SK-N-SH (cell line): ENCODE measurements around the gene CDK15. TPM values are rescaled to one million over a fixed set of nuclear protein-coding genes. Genes with fewer than 3 reads are reported as not detected.

ENCODE experiments used
- CTCF ChIA-PET: fragments of 300-600, 350-600 bp; formaldehyde crosslinking; extraction: SDS; loops from one replicate; lab custom pipeline; 2021; lab: Yijun Ruan, JAX
- POLR2A ChIA-PET: fragments of 350-600 bp; sonication (Branson Sonifier 250); formaldehyde crosslinking; extraction: SDS; loops from one replicate; lab custom pipeline; 2020; ENCODE audit warnings: antibody characterized with exemption, inconsistent platforms; lab: Yijun Ruan, JAX
- DNase-seq: peaks from one replicate; pipeline ENCODE4 v3.0.0; 2012
- H2AFZ ChIP-seq: fragments of 200-600 bp; sonication (generic); 2 replicates; pipeline ENCODE4 v1.8.1; 2016; ENCODE audit warnings: antibody characterized with exemption, mild to moderate bottlenecking, low read depth
- H3F3A ChIP-seq: fragments of 200-600 bp; sonication (generic); replicated peaks from 2 replicates; pipeline ENCODE3; 2016; ENCODE audit warnings: antibody characterized with exemption, mild to moderate bottlenecking; ENCODE audit not compliant: insufficient read depth
- H3K27ac ChIP-seq, 2 experiments: fragments of 200-500 bp in 1 of 2; fragments of 200-600 bp in 1 of 2; sonication (Bioruptor generic) in 1 of 2; sonication (generic), shearing (Covaris generic) in 1 of 2; 2 replicates each; pipeline versions ENCODE4 v1.5.1 to v1.6.1; 2014 to 2016; ENCODE audit warnings: low read depth in 2 of 2, inconsistent platforms in 1 of 2, low read length in 1 of 2, mild to moderate bottlenecking in 1 of 2, mixed read lengths in 1 of 2
- H3K27me3 ChIP-seq: fragments of 200-600 bp; sonication (generic), shearing (Covaris generic); 2 replicates; pipeline ENCODE4 v1.6.1; 2016; ENCODE audit warnings: mixed run types; ENCODE audit not compliant: insufficient read depth
- H3K36me3 ChIP-seq, 2 experiments: fragments of 200-500 bp in 1 of 2; fragments of 200-600 bp in 1 of 2; sonication (Bioruptor generic) in 1 of 2; sonication (generic) in 1 of 2; replicated peaks in 1 of 2; 2 replicates each; pipeline versions ENCODE3 to v1.5.1; 2014 to 2016; ENCODE audit warnings: low read length in 1 of 2, mild to moderate bottlenecking in 1 of 2; ENCODE audit not compliant: insufficient read depth in 2 of 2, control insufficient read depth in 1 of 2
- H3K4me1 ChIP-seq, 2 experiments: fragments of 200-500 bp in 1 of 2; fragments of 200-600 bp in 1 of 2; sonication (Bioruptor generic) in 1 of 2; sonication (generic), shearing (Covaris generic) in 1 of 2; 2 replicates each; pipeline versions ENCODE4 v1.5.1 to v1.6.1; 2014 to 2016; ENCODE audit warnings: low read depth in 1 of 2, low read length in 1 of 2, mixed run types in 1 of 2; ENCODE audit not compliant: insufficient read depth in 2 of 2, control insufficient read depth in 1 of 2
- H3K4me2 ChIP-seq: fragments of 200-600 bp; sonication (generic), shearing (Covaris generic); 2 replicates; pipeline ENCODE4 v1.6.1; 2017; ENCODE audit warnings: mixed run types
- H3K4me3 ChIP-seq, 2 experiments: fragments of 200-500 bp in 1 of 2; fragments of 200-600 bp in 1 of 2; sonication (Bioruptor generic) in 1 of 2; sonication (generic), shearing (Covaris generic) in 1 of 2; 2 replicates each; pipeline versions ENCODE4 v1.5.1 to v1.8.1; 2014 to 2016; ENCODE audit warnings: low read depth in 2 of 2, inconsistent platforms in 1 of 2, low read length in 1 of 2, mild to moderate bottlenecking in 1 of 2, mixed read lengths in 1 of 2, moderate library complexity in 1 of 2
- H3K79me2 ChIP-seq: fragments of 200-600 bp; sonication (generic); 2 replicates; pipeline ENCODE4 v1.8.1; 2017; ENCODE audit warnings: mild to moderate bottlenecking; ENCODE audit not compliant: insufficient read depth
- H3K9ac ChIP-seq: fragments of 200-600 bp; sonication (generic); 2 replicates; pipeline ENCODE4 v1.6.1; 2017; ENCODE audit warnings: mixed run types
- H3K9me2 ChIP-seq: fragments of 200-600 bp; sonication (generic); 2 replicates; pipeline ENCODE4 v1.6.1; 2017; ENCODE audit warnings: mixed run types
- H3K9me3 ChIP-seq: fragments of 200-600 bp; sonication (generic); 2 replicates; pipeline ENCODE4 v1.6.1; 2017; ENCODE audit warnings: mixed run types, mild to moderate bottlenecking, moderate library complexity
- H4K20me1 ChIP-seq: fragments of 200-600 bp; sonication (generic); 2 replicates; pipeline ENCODE4 v1.6.1; 2017; ENCODE audit warnings: mild to moderate bottlenecking, mixed run types; ENCODE audit not compliant: insufficient read depth
- CHD2 ChIP-seq: fragments of 150-350 bp; IDR thresholded peaks from 2 replicates; pipeline ENCODE4 v1.6.1; 2018; ENCODE audit warnings: low read length; ENCODE audit not compliant: partially characterized antibody
- ELF1 ChIP-seq: IDR thresholded peaks from 2 replicates; pipeline ENCODE4 v1.4.0; 2012
- EZH2phosphoT487 ChIP-seq: fragments of 200-600 bp; sonication (generic); IDR thresholded peaks from 2 replicates; pipeline ENCODE4 v1.6.1; 2017; ENCODE audit warnings: low read depth, mixed run types, mild to moderate bottlenecking, antibody characterized with exemption, moderate library complexity, borderline replicate concordance
- FOSL2 ChIP-seq: IDR thresholded peaks from 2 replicates; pipeline ENCODE4 v1.4.0; 2012; ENCODE audit warnings: low read depth, mild to moderate bottlenecking, moderate library complexity, borderline replicate concordance
- FOXJ3 ChIP-seq: sonication (generic); formaldehyde crosslinking; IDR thresholded peaks from 2 replicates; pipeline ENCODE4 v1.5.1; 2020; ENCODE audit warnings: mild to moderate bottlenecking, missing genetic modification reagents
- FOXM1 ChIP-seq: IDR thresholded peaks from 2 replicates; pipeline ENCODE4 v1.4.0; 2012; ENCODE audit warnings: low read depth, mild to moderate bottlenecking
- GABPA ChIP-seq: IDR thresholded peaks from 2 replicates; pipeline ENCODE4 v1.4.0; 2012; ENCODE audit warnings: low read depth, mild to moderate bottlenecking
- JUND ChIP-seq: IDR thresholded peaks from 2 replicates; pipeline ENCODE4 v1.4.0; 2012
- MXI1 ChIP-seq: IDR thresholded peaks from 2 replicates; pipeline ENCODE4 v1.6.1; 2012; ENCODE audit warnings: mild to moderate bottlenecking, low read depth, low read length, improper control_type of control experiment
- NFIC ChIP-seq: IDR thresholded peaks from 2 replicates; pipeline ENCODE4 v1.4.0; 2012; ENCODE audit warnings: borderline replicate concordance
- NRF1 ChIP-seq: IDR thresholded peaks from 2 replicates; pipeline ENCODE4 v1.6.1; 2012; ENCODE audit warnings: low read depth, mild to moderate bottlenecking, low read length
- PBX3 ChIP-seq: IDR thresholded peaks from 2 replicates; pipeline ENCODE4; 2012
- RCOR1 ChIP-seq: fragments of 150-350 bp; IDR thresholded peaks from 2 replicates; pipeline ENCODE4 v1.6.1; 2017; ENCODE audit warnings: antibody characterized with exemption, low read length
- SIN3A ChIP-seq: IDR thresholded peaks from 2 replicates; pipeline ENCODE4 v1.6.1; 2012; ENCODE audit warnings: low read depth, mild to moderate bottlenecking, low read length, moderate library complexity, borderline replicate concordance
- SMC3 ChIP-seq: IDR thresholded peaks from 2 replicates; pipeline ENCODE4 v1.6.1; 2012; ENCODE audit warnings: low read depth, low read length, improper control_type of control experiment
- TCF12 ChIP-seq: IDR thresholded peaks from 2 replicates; pipeline ENCODE4 v1.4.0; 2012
- YY1 ChIP-seq: IDR thresholded peaks from 2 replicates; pipeline ENCODE4 v1.4.0; 2012; ENCODE audit warnings: low read depth, mild to moderate bottlenecking
- WGBS: methylation state at CpG from one replicate; pipeline ENCODE4 v1.1.6; 2017; ENCODE audit warnings: low lambda C conversion rate; 5-methylcytosine and 5-hydroxymethylcytosine counted together
- polyA plus RNA-seq, 3 experiments: library from polyadenylated mRNA; depleted of rRNA; stranded (reverse); fragments of >200 nt; gene quantifications; 2 replicates each; pipeline ENCODE4 v1.2.3, GENCODE V29; 2012
- TF ChIP-seq, protein P1 (sequence below): IDR thresholded peaks from 2 replicates; pipeline ENCODE4 v1.6.1; 2012; ENCODE audit warnings: mild to moderate bottlenecking, low read depth, low read length, moderate library complexity
- TF ChIP-seq, protein P2 (sequence below): IDR thresholded peaks from 2 replicates; pipeline ENCODE4 v1.4.0; 2012; ENCODE audit warnings: low read depth

The CDK15 gene
- polyA plus RNA-seq, 1 of the 3 experiments (the other 2 are of a cell fraction), result 1.8 TPM

DNA sequence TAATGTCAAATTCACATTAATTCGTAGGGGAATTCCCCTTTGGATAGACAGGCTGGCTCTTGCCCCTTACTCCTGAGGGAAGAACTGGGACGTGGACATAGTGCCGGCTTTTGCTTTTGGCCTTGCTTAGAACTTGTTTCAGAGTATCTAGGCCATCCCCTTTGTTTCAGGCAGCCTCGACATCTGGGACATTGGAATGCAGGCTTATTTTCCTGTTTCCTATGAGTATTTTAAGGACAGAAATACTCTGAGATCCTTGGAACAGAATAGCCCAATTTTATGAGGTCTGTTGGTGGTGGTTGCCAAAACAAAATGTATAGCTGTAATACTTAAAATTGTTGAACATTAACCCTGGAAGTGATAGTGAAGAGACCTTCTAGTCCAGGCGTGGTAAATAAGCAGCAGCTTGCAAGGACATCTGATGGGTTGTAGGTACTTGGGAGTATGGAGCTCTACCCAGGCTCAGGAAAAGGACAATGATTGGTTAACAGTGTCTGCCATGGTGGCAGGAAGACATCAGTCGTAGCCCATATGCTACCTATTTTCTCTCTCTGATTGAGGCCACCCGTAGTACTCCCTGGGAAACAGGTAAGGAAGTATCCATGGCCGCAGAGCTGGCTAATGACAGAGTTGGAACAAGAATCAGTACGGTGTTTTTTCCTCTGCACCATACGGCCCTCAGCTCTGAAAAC is 112.4 kb downstream of the CDK15 start:
- Histone ChIP-seq H3K9ac (no peak overlapping the region), H3K9me2 (no peaks in the 10 kb centered on the region), H3K4me2 (no peak overlapping the region), H2AFZ (no peak overlapping the region), H3K27me3 (no peaks in the 10 kb centered on the region), H3K9me3 (no peaks in the 10 kb centered on the region), H3K4me1 (no peaks in the 10 kb centered on the region; a peak in 1 of 4 replicates), H3K36me3 (no peaks in the 10 kb centered on the region), H3K4me3 (no peak overlapping the region), H3F3A (peaks cover 4% of the 10 kb centered on the region), H4K20me1 (no peaks in the 10 kb centered on the region), H3K79me2 (no peaks in the 10 kb centered on the region), H3K27ac (no peak overlapping the region)
- WGBS, result 75% methylated on average over 10 of the region's 10 CpGs
- POLR2A ChIA-PET, result no interaction called here
- no peak for DNase-seq
- TF ChIP-seq TCF12 (no peak), FOXM1 (no peak), JUND (no peak), EZH2phosphoT487 (no peak), CHD2 (no peak), PBX3 (no peak), RCOR1 (no peak), MXI1 (no peak), NRF1 (no peak), SIN3A (no peak), NFIC (no peak), ELF1 (no peak), FOSL2 (no peak), SMC3 (no peak), FOXJ3 (no peak), GABPA (no peak), YY1 (no peak)
- TF ChIP-seq, protein P1, sequence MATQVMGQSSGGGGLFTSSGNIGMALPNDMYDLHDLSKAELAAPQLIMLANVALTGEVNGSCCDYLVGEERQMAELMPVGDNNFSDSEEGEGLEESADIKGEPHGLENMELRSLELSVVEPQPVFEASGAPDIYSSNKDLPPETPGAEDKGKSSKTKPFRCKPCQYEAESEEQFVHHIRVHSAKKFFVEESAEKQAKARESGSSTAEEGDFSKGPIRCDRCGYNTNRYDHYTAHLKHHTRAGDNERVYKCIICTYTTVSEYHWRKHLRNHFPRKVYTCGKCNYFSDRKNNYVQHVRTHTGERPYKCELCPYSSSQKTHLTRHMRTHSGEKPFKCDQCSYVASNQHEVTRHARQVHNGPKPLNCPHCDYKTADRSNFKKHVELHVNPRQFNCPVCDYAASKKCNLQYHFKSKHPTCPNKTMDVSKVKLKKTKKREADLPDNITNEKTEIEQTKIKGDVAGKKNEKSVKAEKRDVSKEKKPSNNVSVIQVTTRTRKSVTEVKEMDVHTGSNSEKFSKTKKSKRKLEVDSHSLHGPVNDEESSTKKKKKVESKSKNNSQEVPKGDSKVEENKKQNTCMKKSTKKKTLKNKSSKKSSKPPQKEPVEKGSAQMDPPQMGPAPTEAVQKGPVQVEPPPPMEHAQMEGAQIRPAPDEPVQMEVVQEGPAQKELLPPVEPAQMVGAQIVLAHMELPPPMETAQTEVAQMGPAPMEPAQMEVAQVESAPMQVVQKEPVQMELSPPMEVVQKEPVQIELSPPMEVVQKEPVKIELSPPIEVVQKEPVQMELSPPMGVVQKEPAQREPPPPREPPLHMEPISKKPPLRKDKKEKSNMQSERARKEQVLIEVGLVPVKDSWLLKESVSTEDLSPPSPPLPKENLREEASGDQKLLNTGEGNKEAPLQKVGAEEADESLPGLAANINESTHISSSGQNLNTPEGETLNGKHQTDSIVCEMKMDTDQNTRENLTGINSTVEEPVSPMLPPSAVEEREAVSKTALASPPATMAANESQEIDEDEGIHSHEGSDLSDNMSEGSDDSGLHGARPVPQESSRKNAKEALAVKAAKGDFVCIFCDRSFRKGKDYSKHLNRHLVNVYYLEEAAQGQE, result no peak
- TF ChIP-seq, protein P2, sequence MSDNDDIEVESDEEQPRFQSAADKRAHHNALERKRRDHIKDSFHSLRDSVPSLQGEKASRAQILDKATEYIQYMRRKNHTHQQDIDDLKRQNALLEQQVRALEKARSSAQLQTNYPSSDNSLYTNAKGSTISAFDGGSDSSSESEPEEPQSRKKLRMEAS, result no peak
- CTCF ChIA-PET, result no interaction called here
